Pancreas (tissue), 10 donors: Measurements from ENCODE around the gene TMEM269. TPM values are rescaled to one million over a fixed set of nuclear protein-coding genes. Genes with fewer than 3 reads are reported as not detected.

Experiments used
- ATAC-seq, 4 donors: fragments of 200-7000 bp; cut with Tn5 transposase; one replicate each; pipeline versions ENCODE4 v1.8.0 to v1.9.1; 2020; ENCODE audit warnings: mild to moderate bottlenecking in 4 of 4, moderate library complexity in 4 of 4
- DNase-seq, 6 donors: peaks; one replicate each; pipeline ENCODE4 v3.0.0-alpha.2; 2020
- FAIRE-seq: peaks from 2 replicates; lab custom pipeline; 2012; peaks lifted over from hg19 to GRCh38; lab: Jason Lieb, UNC
- H3K27ac ChIP-seq, 4 donors: fragments of 200-600 bp; sonication (generic); 1 replicate in 3 of 4; 2 replicates in 1 of 4; pipeline versions ENCODE4 v1.5.0 to v1.8.0; 2020
- H3K27me3 ChIP-seq, 4 donors: fragments of 200-600 bp; one replicate each; pipeline ENCODE4 v1.8.0; 2021
- H3K36me3 ChIP-seq, 3 donors: fragments of 200-600 bp; sonication (generic) in 1 of 3; one replicate each; pipeline versions ENCODE4 v1.5.0 to v1.8.0; 2020 to 2021
- H3K4me1 ChIP-seq, 3 donors: fragments of 200-600 bp; one replicate each; pipeline ENCODE4 v1.8.0; 2021
- H3K4me3 ChIP-seq, 4 donors: fragments of 200-600 bp; sonication (generic) in 2 of 4; one replicate each; pipeline versions ENCODE4 v1.5.0 to v1.8.0; 2020 to 2021
- H3K9me3 ChIP-seq, 4 donors: fragments of 200-600 bp; one replicate each; pipeline ENCODE4 v1.8.0; 2021
- CTCF ChIP-seq, 4 donors: fragments of 200-600 bp; sonication (generic) in 3 of 4; IDR thresholded peaks; one replicate each; pipeline versions ENCODE4 v1.5.0 to v1.8.0; 2021; ENCODE audit warnings: antibody characterized with exemption in 4 of 4
- WGBS, 2 donors: extraction: QIAGEN DNeasy Blood & Tissue Kit; methylation state at CpG; one replicate each; pipeline ENCODE4 v1.1.7; 2013; 5-methylcytosine and 5-hydroxymethylcytosine counted together
- intact Hi-C, 3 donors: fragments of 100-400 bp; cut with DNase I; formaldehyde crosslinking; loops; one replicate each; pipeline versions ENCODE4 v1.11.1 to v1.14.2; 2022
- polyA plus RNA-seq, 2 donors: library from polyadenylated mRNA; stranded (reverse); fragments of 200-250 nt; gene quantifications; one replicate each; pipeline ENCODE4 v1.2.3, GENCODE V29; 2013
- total RNA-seq, 6 donors: library from RNA; stranded (reverse); fragmentation: NEBNext Ultra II Directional in 4 of 6; extraction: Animal tissue kit (Norgen Biotek cat#: 25700) in 4 of 6; gene quantifications; one replicate each; pipeline versions ENCODE4 v1.2.1 to v1.2.4, GENCODE V29; 2021 to 2023
- donor health status: healthy with polysubstance abuse.
- donor health status: DM: no; HTN: no; CAD: no; lungs with moderate emphysema.
- donor health status: DM: no; HTN: no; CAD: no.
- donor health status: control.
- donor health status: control.
- donor health status: Bipolar disorder and iron deficiency.
- donor health status: DM: yes; HTN: yes; CAD: no.
- donor health status: DM: no; HTN: no; CAD: no.
- donor health status: DM: no; HTN: no; CAD: no.
- donor health status: DM: yes; HTN: yes; CAD: no.

Gene TMEM269
- total and polyA plus RNA-seq, 8 donors, result 0.04 to 0.35 (median 0.21) TPM; not detected in 4

- TF ChIP-seq CTCF (IDR thresholded peaks at IDR 0.05), result no peak
- Histone ChIP-seq H3K4me3 (no peak overlapping the region), H3K4me1 (no peaks in the 10 kb centered on the region), H3K27me3 (no peaks in the 10 kb centered on the region), H3K9me3 (no peaks in the 10 kb centered on the region), H3K36me3 (peaks cover 0 to under 1% (median 0%) of the 10 kb centered on the region in 3 donors), H3K27ac (no peak overlapping the region)
- no peak for ATAC-seq
- DNase-seq, result no peak
- no peak for FAIRE-seq
- WGBS, 2 donors, result 75 to 78% methylated on average over 9 of the region's 9 CpGs
- intact Hi-C loops, result loop anchor here in 1 of 3 donors (10.0 kb wide), 2 partner anchors 158 to 388 kb away; no protein-coding TSS in a partner anchor
These were observed 42.0 kb upstream of the TMEM269 start for GRCh38 chr1:42742617-42743316.

DNA sequence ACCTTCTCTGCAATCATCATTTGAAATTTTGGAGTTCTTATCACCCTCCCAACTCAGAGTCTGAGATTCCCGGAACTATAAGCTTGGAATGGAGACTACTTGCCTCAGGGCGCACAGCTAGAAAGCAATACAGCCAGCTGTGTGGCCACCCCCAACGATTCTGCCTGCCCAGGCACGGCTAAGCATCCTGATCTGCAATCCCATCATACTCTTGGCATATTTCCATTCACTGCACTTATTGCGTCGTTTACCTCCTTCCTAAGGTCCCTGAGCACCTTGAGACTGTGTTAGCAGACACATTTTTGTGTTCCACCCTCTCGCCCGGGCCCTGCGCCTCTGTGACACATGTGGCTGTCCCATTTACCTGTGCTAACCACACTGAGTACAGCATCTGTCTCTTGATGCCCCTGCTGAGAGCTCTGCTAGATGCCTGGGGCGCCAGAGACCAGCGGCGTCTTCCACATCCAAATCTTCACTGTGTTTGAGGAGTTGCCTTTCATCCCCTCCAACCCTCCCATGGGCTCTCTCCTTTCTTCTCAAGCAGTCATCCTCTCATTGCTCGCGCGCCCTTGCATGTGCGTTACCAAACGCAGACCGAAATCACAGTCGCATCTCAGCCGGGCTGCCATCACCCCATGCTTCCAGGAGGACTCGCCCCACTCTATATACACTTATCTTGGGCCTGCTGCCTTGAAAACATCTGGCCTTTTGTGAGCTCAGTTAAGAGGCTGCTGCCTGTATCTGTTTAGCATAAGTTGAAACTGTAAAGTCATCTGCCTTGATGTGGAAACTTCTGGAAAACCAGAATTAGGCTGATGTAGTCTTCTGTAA lies 41.3 kb upstream of the TMEM269 start:
- no peaks in the 10 kb centered on the region for H3K27me3 ChIP-seq
- no peak overlapping the region for H3K4me3 ChIP-seq
- no peaks in the 10 kb centered on the region for H3K9me3 ChIP-seq
- no peak for TF ChIP-seq CTCF (IDR thresholded peaks at IDR 0.05)
- H3K36me3 ChIP-seq, result peaks cover 0 to 4% (median 0%) of the 10 kb centered on the region in 3 donors
- no peaks in the 10 kb centered on the region for H3K4me1 ChIP-seq
- WGBS, 2 donors, result 71 to 75% methylated on average over 21 of the region's 21 CpGs
- ATAC-seq (no peak), FAIRE-seq (no peak), DNase-seq (no peak)
- intact Hi-C loops, result loop anchor here in 1 of 3 donors (10.0 kb wide), 2 partner anchors 159 to 389 kb away; no protein-coding TSS in a partner anchor
- no peak overlapping the region for H3K27ac ChIP-seq

DNA sequence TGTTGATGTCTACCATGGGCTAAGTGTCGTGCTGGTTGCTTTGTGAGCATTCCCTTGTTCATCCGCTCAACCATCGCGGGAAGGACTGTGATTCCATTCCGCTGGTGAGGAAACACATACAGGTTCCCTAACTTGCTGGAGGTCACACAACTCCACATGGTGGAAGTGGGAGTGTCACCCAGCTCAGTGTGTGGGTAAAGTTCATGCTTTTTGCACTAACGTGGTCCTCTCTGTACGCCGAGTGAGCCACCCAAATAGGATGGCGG lies 40.7 kb upstream of the TMEM269 start:
- H3K4me3 ChIP-seq, result no peak overlapping the region
- H3K27ac ChIP-seq, result no peak overlapping the region
- 87 to 90% methylated on average over 9 of the region's 9 CpGs for WGBS, 2 donors
- no peaks in the 10 kb centered on the region for H3K4me1 ChIP-seq
- no peaks in the 10 kb centered on the region for H3K27me3 ChIP-seq
- FAIRE-seq, result no peak
- no peak for ATAC-seq
- H3K9me3 ChIP-seq, result no peaks in the 10 kb centered on the region
- TF ChIP-seq CTCF (IDR thresholded peaks at IDR 0.05), result no peak
- intact Hi-C loops, result loop anchor here in 1 of 3 donors (10.0 kb wide), 2 partner anchors 159 to 389 kb away; no protein-coding TSS in a partner anchor
- peaks cover 0 to 5% (median 0%) of the 10 kb centered on the region in 3 donors for H3K36me3 ChIP-seq
- DNase-seq, result no peak

GRCh38 chr1:42745851-42746250 lies 38.9 kb upstream of the TMEM269 start:
- TF ChIP-seq CTCF (IDR thresholded peaks at IDR 0.05), result no peak
- no peak overlapping the region for H3K27ac ChIP-seq
- 83 to 85% methylated on average over 8 of the region's 8 CpGs for WGBS, 2 donors

More at GRCh38 chr1:42745851-42746250, 38.9 kb upstream of the TMEM269 start:
- Histone ChIP-seq H3K9me3 (no peaks in the 10 kb centered on the region), H3K4me1 (no peaks in the 10 kb centered on the region), H3K4me3 (no peak overlapping the region), H3K36me3 (peaks cover 0 to 14% (median 5%) of the 10 kb centered on the region in 3 donors), H3K27me3 (no peaks in the 10 kb centered on the region)
- ATAC-seq, result no peak
- FAIRE-seq, result no peak
- no peak for DNase-seq
- intact Hi-C loops, result loop anchor here in 1 of 3 donors (10.0 kb wide), 2 partner anchors 161 to 391 kb away; no protein-coding TSS in a partner anchor
